ENCODE data around the gene FIP1L1. TPM values are rescaled to one million over a fixed set of nuclear protein-coding genes. Genes with fewer than 3 reads are reported as not detected.

Gene FIP1L1
- total and polyA plus RNA-seq, 2 of the 13 experiments (the other 11 are each of a cell fraction or from before 2014, with no cell fraction given) = 14.9 to 69.4 TPM

- TF ChIP-seq RERE (CRISPR knock-in tag; IDR thresholded peaks at IDR 0.05; ENCODE audit: low read depth) (peak; percentile 94), PPARG (CRISPR knock-in tag; conservative IDR thresholded peaks at IDR 0.05) (peak; percentile 62; the same call in 1 of the 2 replicates), SOX5 (CRISPR knock-in tag; IDR thresholded peaks at IDR 0.05; ENCODE audit: borderline replicate concordance) (peak; percentile 51; the same call in 1 of the 2 replicates), ZNF749 (CRISPR knock-in tag; IDR thresholded peaks at IDR 0.05; ENCODE audit: borderline replicate concordance) (no peak), ZNF724P (CRISPR knock-in tag; IDR thresholded peaks at IDR 0.05; ENCODE audit: borderline replicate concordance) (no peak), TBX3 (IDR thresholded peaks at IDR 0.05; ENCODE audit: borderline replicate concordance) (peak; percentile 89; the same call in 1 of the 2 replicates), FOXJ3 (CRISPR knock-in tag; IDR thresholded peaks at IDR 0.05; ENCODE audit: borderline replicate concordance) (0 out of 2 replicates have a peak, but pooled peaks have one; percentile 17), RFX3 (CRISPR knock-in tag; IDR thresholded peaks at IDR 0.05) (no peak), TBX2 (CRISPR knock-in tag; IDR thresholded peaks at IDR 0.05; ENCODE audit: borderline replicate concordance) (peak; percentile 77), CBFB (CRISPR knock-in tag; IDR thresholded peaks at IDR 0.05) (peak; percentile 92), HHEX (CRISPR knock-in tag; IDR thresholded peaks at IDR 0.05) (peak; percentile 97), ZNF362 (CRISPR knock-in tag; IDR thresholded peaks at IDR 0.05; ENCODE audit: borderline replicate concordance) (peak; percentile 80; the same call in 1 of the 2 replicates), ZNF609 (CRISPR knock-in tag; IDR thresholded peaks at IDR 0.05; ENCODE audit: borderline replicate concordance) (peak; percentile 95), SOX13 (IDR thresholded peaks at IDR 0.05) (peak; percentile 43; the same call in 1 of the 2 replicates), SOX13 (CRISPR knock-in tag; conservative IDR thresholded peaks at IDR 0.05 in 1 of 2, IDR thresholded peaks at IDR 0.05 in 1 of 2) (peak in 1 of 2 experiments; percentile 69; a peak in 2 of 4 replicates), SPEN (CRISPR knock-in tag; IDR thresholded peaks at IDR 0.05; ENCODE audit: low read depth) (no peak), SMARCE1 (IDR thresholded peaks at IDR 0.05; ENCODE audit: borderline replicate concordance) (0 out of 2 replicates have a peak, but pooled peaks have one; percentile 3), RXRB (CRISPR knock-in tag; IDR thresholded peaks at IDR 0.05; ENCODE audit: borderline replicate concordance) (peak; percentile 37; the same call in 1 of the 2 replicates), ISL2 (CRISPR knock-in tag; IDR thresholded peaks at IDR 0.05) (peak; percentile 78), RBFOX2 (IDR thresholded peaks at IDR 0.05; ENCODE audit: low read depth, low read length) (no peak)
Observed at GRCh38 chr4:53459548-53459947, 82.1 kb downstream of the FIP1L1 start (continued).
